Astrocyte (in vitro differentiated cells and primary cell): ENCODE results near the gene MS4A10.

Source experiments
- CTCF ChIP-seq: IDR thresholded peaks from 2 replicates; pipeline ENCODE4 v1.5.1; 2011; ENCODE audit warnings: low read depth, mild to moderate bottlenecking, inconsistent platforms, low read length, moderate library complexity; ENCODE audit not compliant: insufficient read depth
- EZH2 ChIP-seq: IDR thresholded peaks from 2 replicates; pipeline ENCODE4 v1.6.1; 2012; ENCODE audit warnings: mild to moderate bottlenecking, low read length, inconsistent platforms; ENCODE audit not compliant: insufficient read depth

- TF ChIP-seq CTCF (no peak), EZH2 (no peak)
These were observed 40.0 kb downstream of the MS4A10 start for GRCh38 chr11:60825118-60825517.
